ENCODE results near the gene CHST4.

DNA sequence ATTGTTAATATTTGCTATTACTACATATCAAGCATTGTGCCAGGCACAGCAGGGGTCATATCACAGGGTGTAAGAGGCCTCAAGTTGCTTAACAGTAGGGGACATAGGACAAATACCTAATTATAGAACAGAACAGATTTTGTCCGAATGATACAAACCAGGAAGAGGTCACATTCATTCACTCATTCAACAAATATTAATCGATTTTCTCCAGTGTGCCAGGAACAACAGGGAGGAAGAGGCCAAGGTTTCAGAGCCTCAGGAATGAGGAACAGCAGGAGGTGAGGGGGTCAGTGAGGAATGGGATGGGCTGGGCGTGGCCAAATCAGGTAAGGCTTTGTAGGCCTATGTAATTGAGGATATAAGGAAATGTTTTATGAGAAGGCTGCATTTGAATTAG is 11.2 kb upstream of the CHST4 start:
- TF ChIP-seq, protein P1, sequence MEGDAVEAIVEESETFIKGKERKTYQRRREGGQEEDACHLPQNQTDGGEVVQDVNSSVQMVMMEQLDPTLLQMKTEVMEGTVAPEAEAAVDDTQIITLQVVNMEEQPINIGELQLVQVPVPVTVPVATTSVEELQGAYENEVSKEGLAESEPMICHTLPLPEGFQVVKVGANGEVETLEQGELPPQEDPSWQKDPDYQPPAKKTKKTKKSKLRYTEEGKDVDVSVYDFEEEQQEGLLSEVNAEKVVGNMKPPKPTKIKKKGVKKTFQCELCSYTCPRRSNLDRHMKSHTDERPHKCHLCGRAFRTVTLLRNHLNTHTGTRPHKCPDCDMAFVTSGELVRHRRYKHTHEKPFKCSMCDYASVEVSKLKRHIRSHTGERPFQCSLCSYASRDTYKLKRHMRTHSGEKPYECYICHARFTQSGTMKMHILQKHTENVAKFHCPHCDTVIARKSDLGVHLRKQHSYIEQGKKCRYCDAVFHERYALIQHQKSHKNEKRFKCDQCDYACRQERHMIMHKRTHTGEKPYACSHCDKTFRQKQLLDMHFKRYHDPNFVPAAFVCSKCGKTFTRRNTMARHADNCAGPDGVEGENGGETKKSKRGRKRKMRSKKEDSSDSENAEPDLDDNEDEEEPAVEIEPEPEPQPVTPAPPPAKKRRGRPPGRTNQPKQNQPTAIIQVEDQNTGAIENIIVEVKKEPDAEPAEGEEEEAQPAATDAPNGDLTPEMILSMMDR (conservative IDR thresholded peaks at IDR 0.05; ENCODE audit: low read length) = no peak
- TF ChIP-seq EZH2phosphoT487 (IDR thresholded peaks at IDR 0.05; ENCODE audit: borderline replicate concordance, low read depth, low read length) = no peak

Data from OCI-LY7 (cell line).